Nephron progenitor cell (in vitro differentiated cells): ENCODE data around the gene HES1.

Experiments used
- DNase-seq: peaks from one replicate; pipeline ENCODE4 v3.0.0; 2021
- H3K27ac Mint-ChIP-seq: 2 replicates; pipeline ENCODE4 v1.8.0; 2021; ENCODE audit warnings: mild to moderate bottlenecking, moderate library complexity, mixed read lengths
- H3K27me3 Mint-ChIP-seq: 2 replicates; pipeline ENCODE4 v1.8.0; 2021; ENCODE audit warnings: mild to moderate bottlenecking, low read depth, mixed read lengths; ENCODE audit not compliant: poor library complexity
- H3K36me3 Mint-ChIP-seq: 2 replicates; pipeline ENCODE4 v1.8.0; 2021; ENCODE audit warnings: low read depth, mixed read lengths
- H3K4me1 Mint-ChIP-seq: 2 replicates; pipeline ENCODE4 v1.8.0; 2021; ENCODE audit warnings: mixed read lengths
- H3K4me3 Mint-ChIP-seq: 2 replicates; pipeline ENCODE4 v1.8.0; 2021; ENCODE audit warnings: mild to moderate bottlenecking, moderate library complexity, mixed read lengths
- H3K9me3 Mint-ChIP-seq: 2 replicates; pipeline ENCODE4 v1.8.0; 2021; ENCODE audit warnings: mild to moderate bottlenecking, moderate library complexity, mixed read lengths
- CTCF ChIP-seq: fragments of 200-600 bp; sonication (generic); IDR thresholded peaks from 2 replicates; pipeline ENCODE4 v1.5.0; 2021; ENCODE audit warnings: antibody characterized with exemption

HES1 gene

GRCh38 chr3:194163697-194164096 lies 27.7 kb downstream of the HES1 start:
- no peaks in the 10 kb centered on the region for H3K36me3 Mint-ChIP-seq
- peaks cover 94% of the 10 kb centered on the region for H3K4me1 Mint-ChIP-seq
- peaks cover 8% of the 10 kb centered on the region for H3K27me3 Mint-ChIP-seq
- no peak for DNase-seq
- no peaks in the 10 kb centered on the region for H3K9me3 Mint-ChIP-seq
- H3K4me3 Mint-ChIP-seq, result no peak overlapping the region
- H3K27ac Mint-ChIP-seq, result peak overlapping the region; percentile 29
- no peak for TF ChIP-seq CTCF

- no peak for TF ChIP-seq CTCF
- Mint-ChIP-seq H3K4me1 (peaks cover 100% of the 10 kb centered on the region), H3K27me3 (peaks cover 9% of the 10 kb centered on the region), H3K36me3 (no peaks in the 10 kb centered on the region), H3K4me3 (peak overlapping the region; percentile 2), H3K9me3 (no peaks in the 10 kb centered on the region), H3K27ac (no peak overlapping the region)
- no peak for DNase-seq
These were observed 28.9 kb downstream of the HES1 start for GRCh38 chr3:194164861-194165260.

GRCh38 chr3:194165271-194166018 lies 29.5 kb downstream of the HES1 start:
- H3K27me3 Mint-ChIP-seq, result peaks cover 9% of the 10 kb centered on the region
- no peak overlapping the region for H3K27ac Mint-ChIP-seq
- H3K9me3 Mint-ChIP-seq, result no peaks in the 10 kb centered on the region
- H3K36me3 Mint-ChIP-seq, result no peaks in the 10 kb centered on the region
- H3K4me3 Mint-ChIP-seq, result peak overlapping the region; percentile 39
- DNase-seq, result no peak
- peaks cover 100% of the 10 kb centered on the region for H3K4me1 Mint-ChIP-seq
- TF ChIP-seq CTCF, result no peak

GRCh38 chr3:194166682-194167479 lies 30.9 kb downstream of the HES1 start:
- Mint-ChIP-seq H3K27me3 (peaks cover 11% of the 10 kb centered on the region), H3K4me1 (peaks cover 93% of the 10 kb centered on the region), H3K27ac (peak overlapping the region; percentile 74), H3K4me3 (peak overlapping the region; percentile 33), H3K36me3 (no peaks in the 10 kb centered on the region), H3K9me3 (peaks cover 3% of the 10 kb centered on the region)
- no peak for TF ChIP-seq CTCF
- no peak for DNase-seq

- no peak for TF ChIP-seq CTCF
- Mint-ChIP-seq H3K27me3 (peaks cover 14% of the 10 kb centered on the region), H3K4me1 (peaks cover 85% of the 10 kb centered on the region), H3K4me3 (peak overlapping the region; percentile 56), H3K36me3 (peaks cover 7% of the 10 kb centered on the region), H3K27ac (peak overlapping the region; percentile 70), H3K9me3 (peaks cover 11% of the 10 kb centered on the region)
- DNase-seq, result no peak
These were observed 31.7 kb downstream of the HES1 start for GRCh38 chr3:194167480-194168282.
